HG03432 (cell line): ENCODE measurements around the gene PDCD11.
A peak's percentile ranks its signal among the peaks of the same experiment; 100 is the strongest.

Experiments
- ATAC-seq: cut with Tn5 transposase; IDR thresholded peaks from one replicate; pipeline ENCODE4 v1.9.1; 2021; ENCODE audit warnings: mild to moderate bottlenecking, moderate library complexity; ENCODE audit not compliant: unreplicated experiment

The PDCD11 gene

GRCh38 chr10:103450201-103450695, 53.8 kb downstream of the PDCD11 start:
- ATAC-seq: no peak

- ATAC-seq: no peak
Observed at GRCh38 chr10:103451091-103451813, 54.8 kb downstream of the PDCD11 start.

DNA sequence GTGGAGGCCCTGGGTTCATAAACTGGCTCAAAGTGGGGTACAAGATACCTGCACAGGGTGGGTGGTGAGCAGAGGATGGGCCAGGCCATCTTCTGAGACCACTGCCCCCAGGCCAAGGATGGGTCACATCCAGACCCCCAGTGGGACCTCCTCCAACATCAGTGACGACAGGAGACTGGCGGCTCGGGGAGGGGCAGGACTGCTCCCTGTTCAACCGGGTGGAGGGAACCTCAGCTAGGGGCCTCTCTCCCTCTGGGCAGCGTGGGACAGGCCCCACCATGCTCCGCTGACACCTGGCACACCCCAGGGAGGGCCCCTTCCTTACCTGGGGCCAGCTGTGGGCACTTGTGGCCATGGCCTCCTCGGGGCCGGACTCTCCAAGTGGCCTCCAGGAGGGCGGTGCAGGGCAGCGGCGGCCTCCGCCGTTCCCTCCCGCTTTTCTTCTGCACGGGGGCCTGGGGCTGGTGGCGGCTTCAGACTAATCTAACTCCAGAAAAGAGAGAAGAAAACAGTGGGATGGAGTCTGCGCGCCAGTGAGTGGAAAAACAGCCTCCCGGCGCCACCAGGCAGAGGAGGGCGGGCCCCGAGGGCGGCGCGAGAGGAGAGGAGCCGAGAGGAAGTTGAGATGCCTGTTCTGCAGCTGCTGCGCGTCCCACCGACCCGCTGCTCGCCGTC, 55.5 kb downstream of the PDCD11 start, which contains the start of gene CALHM2:
Gene CALHM2, minus strand, starts transcription at position 540 of the 675 bp plus-strand sequence. CDS start 2,429 bp downstream, outside the sequence.
- peak; percentile 74 for ATAC-seq

- no peak for ATAC-seq
Observed at GRCh38 chr10:103452506-103453230, 56.2 kb downstream of the PDCD11 start.

GRCh38 chr10:103454026-103454425, 57.6 kb downstream of the PDCD11 start:
- no peak for ATAC-seq

GRCh38 chr10:103455235-103455634, 58.8 kb downstream of the PDCD11 start:
- no peak for ATAC-seq

GRCh38 chr10:103456074-103456660, 59.7 kb downstream of the PDCD11 start:
- no peak for ATAC-seq

DNA sequence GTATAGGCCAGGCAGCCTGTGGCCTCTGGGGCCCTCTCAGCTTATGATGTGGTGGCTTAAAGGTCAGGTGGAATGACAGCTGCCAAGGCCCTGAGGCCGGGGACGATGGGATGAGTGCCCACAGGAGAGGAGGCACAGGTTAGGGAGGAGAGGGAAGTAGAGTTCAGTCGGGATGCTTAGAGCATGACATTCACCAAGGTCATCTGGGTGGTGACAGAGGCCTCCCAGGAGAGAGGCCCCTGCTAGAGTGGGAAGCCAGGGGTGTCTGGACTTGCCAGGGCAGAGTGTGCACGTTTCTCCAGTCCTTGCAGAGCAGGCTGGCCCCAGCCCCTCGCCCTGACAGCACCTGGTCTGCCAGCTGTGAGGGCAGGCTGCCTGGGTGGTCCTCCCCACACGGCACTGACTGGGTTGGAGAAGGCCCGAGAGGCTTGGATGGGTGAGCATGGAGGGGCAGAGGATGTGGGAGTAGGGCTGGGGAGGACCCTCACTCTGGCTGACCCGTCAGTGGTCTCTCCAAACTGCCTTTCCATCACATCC, 60.8 kb downstream of the PDCD11 start:
- no peak for ATAC-seq

DNA sequence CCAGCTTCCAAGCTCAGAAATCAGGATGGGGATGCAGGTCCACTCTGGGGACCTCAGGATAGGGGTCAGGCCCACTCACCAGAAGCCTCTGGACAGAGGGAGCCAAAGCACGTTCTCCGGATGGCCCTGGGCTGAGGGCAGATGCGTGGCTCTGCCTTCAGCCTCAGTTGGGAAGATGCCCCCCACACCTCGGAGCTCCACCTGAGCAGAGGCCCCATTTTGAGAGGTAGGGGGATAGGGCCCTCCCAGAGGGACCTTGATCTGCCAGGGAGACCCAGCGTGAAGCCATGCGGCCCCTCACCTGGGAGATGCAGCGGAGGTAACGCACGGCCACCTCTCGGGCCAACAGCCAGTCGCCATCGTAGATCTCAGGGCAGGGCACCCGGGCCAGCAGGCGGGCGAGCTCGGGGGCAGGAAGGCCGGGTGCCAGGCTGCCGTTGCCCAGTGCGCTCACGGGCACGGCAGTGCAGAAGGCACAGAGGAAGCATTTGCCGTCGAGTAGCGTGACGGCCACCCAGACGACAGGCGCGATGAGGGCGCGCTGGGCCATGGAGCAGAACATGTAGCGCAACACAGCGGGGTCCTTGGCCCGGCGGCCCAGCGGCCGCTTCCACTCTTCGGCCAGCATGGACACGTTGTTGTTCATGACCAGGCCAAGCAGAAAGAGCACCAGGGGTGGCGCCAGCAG, 61.6 kb downstream of the PDCD11 start:
- no peak for ATAC-seq

DNA sequence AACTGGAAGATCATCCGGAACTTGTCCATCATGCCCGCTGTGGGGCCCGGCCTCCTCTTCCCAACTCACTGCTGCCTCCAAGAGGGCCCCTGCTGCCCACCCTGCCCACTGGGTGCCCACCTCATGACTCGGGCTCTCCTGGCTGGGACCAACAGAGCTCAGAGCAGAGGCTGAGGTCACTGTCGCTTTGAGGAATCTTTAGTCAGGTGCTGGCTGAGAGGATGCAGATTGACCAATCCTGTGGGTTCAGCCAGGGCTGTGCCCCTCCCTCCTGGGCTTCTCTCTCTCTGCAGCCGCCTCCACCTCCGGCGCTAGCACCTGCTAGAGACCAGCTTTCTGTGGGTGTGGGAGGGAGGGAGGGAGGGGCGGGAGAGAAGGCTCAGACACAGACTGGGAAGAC, 62.3 kb downstream of the PDCD11 start, which contains the start of gene CALHM1:
Gene CALHM1, minus strand, starts transcription at position 181 of the 400 bp plus-strand sequence. Its CDS starts 149 bp downstream, at position 32.
- ATAC-seq: peak; percentile 74

- ATAC-seq: no peak
Observed at GRCh38 chr10:103459615-103460014, 63.2 kb downstream of the PDCD11 start.

DNA sequence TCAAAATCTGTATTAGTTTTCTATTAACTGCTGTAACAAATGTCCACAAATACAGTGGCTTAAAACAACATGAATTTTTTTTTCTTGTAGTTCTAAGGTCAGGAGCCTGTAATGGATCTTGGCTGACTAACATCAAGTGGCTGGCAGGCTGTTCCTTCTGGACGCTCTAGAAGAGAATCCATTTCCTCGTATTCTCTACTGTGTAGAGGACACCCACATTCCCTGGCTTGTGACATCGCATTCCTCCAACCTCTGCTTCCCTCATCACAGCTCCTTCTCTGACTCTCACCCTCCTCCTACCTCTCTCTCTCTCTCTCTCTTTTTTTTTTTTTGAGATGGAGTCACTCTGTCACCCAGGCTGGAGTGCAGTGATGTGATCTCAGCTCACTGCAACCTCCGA, 67.1 kb downstream of the PDCD11 start:
- ATAC-seq: no peak

- ATAC-seq: no peak
Observed at GRCh38 chr10:103465411-103466179, 69.2 kb downstream of the PDCD11 start.

- ATAC-seq: no peak
Observed at GRCh38 chr10:103466734-103467133, 70.3 kb downstream of the PDCD11 start.

GRCh38 chr10:103467406-103467805, 71.0 kb downstream of the PDCD11 start:
- peak; percentile 33 for ATAC-seq

DNA sequence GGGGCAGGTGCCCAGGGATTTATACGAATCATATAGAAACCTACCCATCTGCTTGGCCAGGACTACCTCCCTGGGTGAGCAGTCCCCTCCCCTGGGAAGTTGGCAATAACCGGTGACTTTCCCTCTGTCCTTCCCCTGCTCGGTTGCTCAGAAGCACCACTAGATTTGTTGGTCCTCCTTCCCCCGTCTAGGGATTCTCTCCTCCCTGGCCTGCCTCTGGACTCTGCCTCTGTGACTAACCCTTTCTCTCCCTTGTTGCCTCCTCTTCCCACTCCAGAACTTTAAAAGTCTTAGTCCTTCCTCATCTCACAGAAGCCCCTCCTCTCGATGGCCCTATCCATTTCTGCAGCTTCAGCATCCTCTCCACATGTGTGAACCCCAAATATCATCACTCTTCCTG, 72.8 kb downstream of the PDCD11 start:
- no peak for ATAC-seq

- peak; percentile 78 for ATAC-seq
Observed at GRCh38 chr10:103470761-103471653, 74.6 kb downstream of the PDCD11 start.

DNA sequence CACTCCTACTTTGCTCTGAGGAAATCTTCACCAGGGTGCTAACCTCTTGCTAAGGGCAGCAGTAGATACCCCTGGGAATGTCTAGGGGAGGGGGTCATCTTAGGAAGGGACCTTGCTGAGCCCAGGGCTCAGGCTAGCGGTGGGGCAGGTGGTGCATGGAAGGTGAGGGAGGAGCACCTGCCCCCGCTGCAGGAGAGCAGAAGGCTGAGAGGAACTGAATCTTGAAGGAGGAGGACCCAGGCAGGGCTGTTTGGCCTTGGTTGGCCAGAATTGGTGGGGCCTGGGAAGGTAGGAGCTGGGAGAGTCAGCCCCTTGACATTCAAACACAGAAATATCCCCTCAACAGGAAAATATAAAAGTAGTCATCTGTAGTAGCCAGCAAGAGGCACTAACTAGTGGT, 75.6 kb downstream of the PDCD11 start:
- peak; percentile 22 for ATAC-seq
